ENCODE data around the gene NAIF1.
"Not testable (repeated sequence)": the region's sequence is repeated elsewhere in the genome, so short reads cannot be mapped to it uniquely, and the experiment has no call there.

DNA sequence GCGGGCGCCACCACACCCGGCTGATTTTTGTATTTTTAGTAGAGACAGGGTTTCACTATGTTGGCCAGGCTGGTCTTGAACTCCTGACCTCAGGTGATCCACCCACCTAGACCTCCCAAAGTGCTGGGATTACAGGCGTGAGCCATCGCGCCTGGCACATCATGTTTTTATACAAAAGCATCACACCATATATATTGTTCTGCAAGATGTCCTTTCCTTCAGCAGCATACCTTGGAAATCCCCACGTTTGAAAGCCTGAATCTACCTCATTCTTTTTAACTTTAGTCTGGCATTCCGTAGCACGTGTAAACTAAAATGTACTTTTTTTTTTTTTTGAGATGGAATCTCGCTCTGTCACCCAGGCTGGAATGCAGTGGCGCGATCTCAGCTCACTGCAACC is 43.4 kb downstream of the NAIF1 start:
- not testable (repeated sequence) for TF ChIP-seq EZH2phosphoT487 (IDR thresholded peaks at IDR 0.05; ENCODE audit: borderline replicate concordance, low read depth); YY1 (IDR thresholded peaks at IDR 0.05; ENCODE audit: low read depth); POLR2AphosphoS5 (IDR thresholded peaks at IDR 0.05; ENCODE audit: low read depth, low read length)
- TF ChIP-seq, protein P1, sequence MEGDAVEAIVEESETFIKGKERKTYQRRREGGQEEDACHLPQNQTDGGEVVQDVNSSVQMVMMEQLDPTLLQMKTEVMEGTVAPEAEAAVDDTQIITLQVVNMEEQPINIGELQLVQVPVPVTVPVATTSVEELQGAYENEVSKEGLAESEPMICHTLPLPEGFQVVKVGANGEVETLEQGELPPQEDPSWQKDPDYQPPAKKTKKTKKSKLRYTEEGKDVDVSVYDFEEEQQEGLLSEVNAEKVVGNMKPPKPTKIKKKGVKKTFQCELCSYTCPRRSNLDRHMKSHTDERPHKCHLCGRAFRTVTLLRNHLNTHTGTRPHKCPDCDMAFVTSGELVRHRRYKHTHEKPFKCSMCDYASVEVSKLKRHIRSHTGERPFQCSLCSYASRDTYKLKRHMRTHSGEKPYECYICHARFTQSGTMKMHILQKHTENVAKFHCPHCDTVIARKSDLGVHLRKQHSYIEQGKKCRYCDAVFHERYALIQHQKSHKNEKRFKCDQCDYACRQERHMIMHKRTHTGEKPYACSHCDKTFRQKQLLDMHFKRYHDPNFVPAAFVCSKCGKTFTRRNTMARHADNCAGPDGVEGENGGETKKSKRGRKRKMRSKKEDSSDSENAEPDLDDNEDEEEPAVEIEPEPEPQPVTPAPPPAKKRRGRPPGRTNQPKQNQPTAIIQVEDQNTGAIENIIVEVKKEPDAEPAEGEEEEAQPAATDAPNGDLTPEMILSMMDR (IDR thresholded peaks at IDR 0.05) = not testable (repeated sequence)

All from SK-N-SH (cell line).